Measurements from ENCODE around the gene GOLGB1.

DNA sequence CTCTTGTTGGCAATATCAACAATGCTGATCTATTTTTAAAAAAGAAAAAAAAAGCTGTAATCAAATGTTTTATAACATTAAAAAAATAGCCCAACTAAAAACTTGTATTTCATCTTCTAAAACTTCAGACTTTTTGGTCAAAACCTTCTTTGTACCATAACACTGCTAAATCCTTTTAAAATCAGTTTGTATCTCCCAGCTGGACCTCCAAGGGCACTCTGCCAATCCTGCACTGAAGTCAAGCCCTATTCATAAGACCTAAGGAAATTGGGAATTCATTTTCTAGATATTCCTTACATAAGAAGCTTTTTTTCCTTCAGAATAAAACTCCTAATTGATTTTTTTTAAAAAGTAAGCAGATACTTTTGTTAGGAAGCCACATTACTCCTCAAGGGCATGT lies 50.6 kb downstream of the GOLGB1 start:
- TF ChIP-seq, protein P1, sequence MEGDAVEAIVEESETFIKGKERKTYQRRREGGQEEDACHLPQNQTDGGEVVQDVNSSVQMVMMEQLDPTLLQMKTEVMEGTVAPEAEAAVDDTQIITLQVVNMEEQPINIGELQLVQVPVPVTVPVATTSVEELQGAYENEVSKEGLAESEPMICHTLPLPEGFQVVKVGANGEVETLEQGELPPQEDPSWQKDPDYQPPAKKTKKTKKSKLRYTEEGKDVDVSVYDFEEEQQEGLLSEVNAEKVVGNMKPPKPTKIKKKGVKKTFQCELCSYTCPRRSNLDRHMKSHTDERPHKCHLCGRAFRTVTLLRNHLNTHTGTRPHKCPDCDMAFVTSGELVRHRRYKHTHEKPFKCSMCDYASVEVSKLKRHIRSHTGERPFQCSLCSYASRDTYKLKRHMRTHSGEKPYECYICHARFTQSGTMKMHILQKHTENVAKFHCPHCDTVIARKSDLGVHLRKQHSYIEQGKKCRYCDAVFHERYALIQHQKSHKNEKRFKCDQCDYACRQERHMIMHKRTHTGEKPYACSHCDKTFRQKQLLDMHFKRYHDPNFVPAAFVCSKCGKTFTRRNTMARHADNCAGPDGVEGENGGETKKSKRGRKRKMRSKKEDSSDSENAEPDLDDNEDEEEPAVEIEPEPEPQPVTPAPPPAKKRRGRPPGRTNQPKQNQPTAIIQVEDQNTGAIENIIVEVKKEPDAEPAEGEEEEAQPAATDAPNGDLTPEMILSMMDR (IDR thresholded peaks at IDR 0.05; ENCODE audit: poor library complexity): no peak
- TF ChIP-seq EZH2 (IDR thresholded peaks at IDR 0.05; ENCODE audit: borderline replicate concordance): no peak
- TF ChIP-seq EZH2phosphoT487 (IDR thresholded peaks at IDR 0.05; ENCODE audit: low read depth, severe bottlenecking, unreplicated experiment): no peak
